SU-DHL-6 (cell line): ENCODE measurements around the gene ABCC3.

ENCODE experiments used
- EZH2phosphoT487 ChIP-seq: fragments of 200-600 bp; sonication (generic), shearing (Covaris generic); conservative IDR thresholded peaks from 2 replicates; pipeline ENCODE4 v1.6.1; 2018; ENCODE audit warnings: mild to moderate bottlenecking, antibody characterized with exemption, low read length, moderate library complexity, mixed read lengths
- TF ChIP-seq, protein P1 (sequence below): fragments of 200-600 bp; sonication (generic); IDR thresholded peaks from one replicate; pipeline ENCODE4 v1.5.1; 2017; ENCODE audit warnings: antibody characterized with exemption, mild to moderate bottlenecking, low read length, moderate library complexity; ENCODE audit not compliant: insufficient read depth, poor library complexity, severe bottlenecking

DNA sequence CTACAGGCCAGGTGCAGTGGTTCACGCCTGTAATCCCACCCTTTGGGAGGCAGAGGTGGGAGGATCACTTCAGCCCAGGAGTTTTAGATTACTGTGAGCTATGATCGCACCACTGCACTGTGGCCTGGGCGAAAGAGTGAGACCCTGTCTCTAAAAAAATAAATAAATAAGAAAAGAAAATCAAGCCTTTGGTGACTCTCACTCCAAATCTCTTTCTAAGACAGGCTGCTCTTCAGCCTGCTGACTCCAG lies 976 bp downstream of the ABCC3 start:
- TF ChIP-seq, protein P1, sequence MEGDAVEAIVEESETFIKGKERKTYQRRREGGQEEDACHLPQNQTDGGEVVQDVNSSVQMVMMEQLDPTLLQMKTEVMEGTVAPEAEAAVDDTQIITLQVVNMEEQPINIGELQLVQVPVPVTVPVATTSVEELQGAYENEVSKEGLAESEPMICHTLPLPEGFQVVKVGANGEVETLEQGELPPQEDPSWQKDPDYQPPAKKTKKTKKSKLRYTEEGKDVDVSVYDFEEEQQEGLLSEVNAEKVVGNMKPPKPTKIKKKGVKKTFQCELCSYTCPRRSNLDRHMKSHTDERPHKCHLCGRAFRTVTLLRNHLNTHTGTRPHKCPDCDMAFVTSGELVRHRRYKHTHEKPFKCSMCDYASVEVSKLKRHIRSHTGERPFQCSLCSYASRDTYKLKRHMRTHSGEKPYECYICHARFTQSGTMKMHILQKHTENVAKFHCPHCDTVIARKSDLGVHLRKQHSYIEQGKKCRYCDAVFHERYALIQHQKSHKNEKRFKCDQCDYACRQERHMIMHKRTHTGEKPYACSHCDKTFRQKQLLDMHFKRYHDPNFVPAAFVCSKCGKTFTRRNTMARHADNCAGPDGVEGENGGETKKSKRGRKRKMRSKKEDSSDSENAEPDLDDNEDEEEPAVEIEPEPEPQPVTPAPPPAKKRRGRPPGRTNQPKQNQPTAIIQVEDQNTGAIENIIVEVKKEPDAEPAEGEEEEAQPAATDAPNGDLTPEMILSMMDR: no peak
- TF ChIP-seq EZH2phosphoT487: no peak
